Measurements from ENCODE around the gene LGI4. TPM values are rescaled to one million over a fixed set of nuclear protein-coding genes. Genes with fewer than 3 reads are reported as not detected.

Gene LGI4
- total RNA-seq, 1 experiment from 2014 or later, result 3.2 TPM

GRCh38 chr19:35106291-35106583 is 28.6 kb downstream of the LGI4 start:
- DNase-seq, result no peak
- no peak overlapping the region for H3K27ac ChIP-seq (ENCODE audit: insufficient read length, low read depth, low read length)
- H3T11ph ChIP-seq (ENCODE audit: low read length), result no peak overlapping the region
- H2AFZ ChIP-seq (ENCODE audit: low read length), result no peak overlapping the region
- peaks cover 7% of the 10 kb centered on the region for H4K20me1 ChIP-seq (ENCODE audit: control insufficient read depth, insufficient read depth, insufficient read length)
- no peak overlapping the region for H3K27ac Mint-ChIP-seq
- H3K27me3 Mint-ChIP-seq (ENCODE audit: low read depth), result no peaks in the 10 kb centered on the region; the same call in 1 of the 2 replicates
- H4K91ac ChIP-seq (ENCODE audit: insufficient read length, low read depth, low read length), result no peak overlapping the region
- H2AK5ac ChIP-seq (ENCODE audit: insufficient read length, low read length), result no peak overlapping the region
- no peak overlapping the region for H4K8ac ChIP-seq (replicated peaks; ENCODE audit: insufficient read length, low read depth, low read length)
- H3K27me3 ChIP-seq (ENCODE audit: insufficient read depth, low read length), result no peaks in the 10 kb centered on the region
- H3K36me3 Mint-ChIP-seq (ENCODE audit: insufficient read depth in 1 of 3, low read depth in 3 of 3), result peaks cover 0 to 2% (median 0%) of the 10 kb centered on the region in 3 experiments; a peak in 2 of 7 replicates
- TF ChIP-seq CTCF (conservative IDR thresholded peaks at IDR 0.05), result no peak
- no peak overlapping the region for H2BK15ac ChIP-seq (ENCODE audit: low read depth, low read length)
- no peak overlapping the region for H3K4me2 ChIP-seq (ENCODE audit: insufficient read depth, insufficient read length, low read length)
- H3K9me3 Mint-ChIP-seq, result peaks cover 0 to 6% of the 10 kb centered on the region in 2 experiments; a peak in 3 of 5 replicates
- H3K18ac ChIP-seq (ENCODE audit: insufficient read length, low read depth, low read length), result no peak overlapping the region
- H3K79me2 ChIP-seq (ENCODE audit: insufficient read depth, low read length), result no peaks in the 10 kb centered on the region
- no peak overlapping the region for H3K9ac ChIP-seq (ENCODE audit: extremely low read depth, insufficient read length, low read length)
- H2BK120ac ChIP-seq (ENCODE audit: low read depth, low read length, poor library complexity, severe bottlenecking), result no peak overlapping the region
- H3K4me3 Mint-ChIP-seq, result no peak overlapping the region
- H2BK20ac ChIP-seq (ENCODE audit: low read depth, low read length, poor library complexity, severe bottlenecking), result no peak overlapping the region
- no peaks in the 10 kb centered on the region for H3K23me2 ChIP-seq (ENCODE audit: insufficient read length, low read depth, low read length, poor library complexity, severe bottlenecking)
- H2BK5ac ChIP-seq (ENCODE audit: insufficient read length, low read length), result no peak overlapping the region
- H3K4me1 Mint-ChIP-seq, result peaks cover 7 to 14% of the 10 kb centered on the region in 2 experiments
- H3K9me3 ChIP-seq (ENCODE audit: control insufficient read depth, low read depth, low read length), result no peaks in the 10 kb centered on the region
- no peak overlapping the region for H4K5ac ChIP-seq (ENCODE audit: insufficient read length, low read depth, low read length)
- H3K14ac ChIP-seq (ENCODE audit: insufficient read depth, low read length), result no peak overlapping the region
- no peaks in the 10 kb centered on the region for H3K4me1 ChIP-seq (ENCODE audit: insufficient read depth, low read length)
- H2BK12ac ChIP-seq (ENCODE audit: insufficient read length, low read depth, low read length), result no peak overlapping the region
- H3K56ac ChIP-seq (ENCODE audit: insufficient read length, low read depth, low read length), result no peak overlapping the region
- no peaks in the 10 kb centered on the region for H3K79me1 ChIP-seq (ENCODE audit: insufficient read depth, low read depth, low read length, poor library complexity, severe bottlenecking)
- no peak overlapping the region for H3K23ac ChIP-seq (ENCODE audit: insufficient read length, low read depth, low read length)
- WGBS (ENCODE audit: extremely low coverage, insufficient read length, low lambda C conversion rate), result no CpG with 5 or more reads among the region's 9 CpGs
- H3K4ac ChIP-seq (ENCODE audit: low read depth, low read length), result no peak overlapping the region
